ENCODE data around the gene RMC1. TPM values are rescaled to one million over a fixed set of nuclear protein-coding genes. Genes with fewer than 3 reads are reported as not detected.

RMC1 gene
- total RNA-seq, 1 experiment from 2014 or later: 26.8 TPM

- peak; percentile 70 for DNase-seq (ENCODE audit: low read depth)
Measured at GRCh38 chr18:23580677-23581367, 77.5 kb downstream of the RMC1 start.

Small RNA genes lying within 50 kb of the gene (small RNA-seq; reads per million reads assigned to genes)
- gene AC026634.1 (not detected), gene RF00019 (not detected)

Other genes starting within 250 kb of the RMC1 start
- gene RIOK3, start 50.2 kb upstream of the RMC1 start, total RNA-seq (2014; rRNA removed; shearing (Covaris generic)): 20.7 and 25.5 TPM in 2 replicates
- 103 and 105 TPM in 2 replicates for gene NPC1, start 83.0 kb downstream of the RMC1 start, total RNA-seq (2014; rRNA removed; shearing (Covaris generic))
- gene ANKRD29, start 159.4 kb downstream of the RMC1 start, total RNA-seq (2014; rRNA removed; shearing (Covaris generic)): not detected in 2 replicates
- gene LAMA3, start 185.9 kb downstream of the RMC1 start, total RNA-seq (2014; rRNA removed; shearing (Covaris generic)): 0.40 and 0.56 TPM in 2 replicates